Activated T-helper 2 cell treated with anti-CD3 and anti-CD28 coated beads, Interferon-gamma antibody, Interleukin-2, Interleukin-4, amounts not matched to agents 10 μg/mL and 5 μg/mL and 100 μg/mL, durations not matched to agents 14 hours and 24 hours and 36 hours (primary cell): ENCODE measurements around the gene ALG14. TPM values are rescaled to one million over a fixed set of nuclear protein-coding genes. Genes with fewer than 3 reads are reported as not detected.

Experiments
- DNase-seq: peaks from one replicate; pipeline ENCODE4 v3.0.0; 2021; ENCODE audit warnings: low spot score
- H3K27ac Mint-ChIP-seq: one replicate; pipeline ENCODE4 v1.8.0; 2021; ENCODE audit warnings: mixed read lengths
- H3K27me3 Mint-ChIP-seq: one replicate; pipeline ENCODE4 v1.8.0; 2021; ENCODE audit warnings: low read depth, mixed read lengths
- H3K36me3 Mint-ChIP-seq: one replicate; pipeline ENCODE4 v1.8.0; 2021; ENCODE audit warnings: low read depth, mixed read lengths
- H3K4me1 Mint-ChIP-seq: one replicate; pipeline ENCODE4 v1.8.0; 2021; ENCODE audit warnings: low read depth, mixed read lengths
- H3K4me3 Mint-ChIP-seq: one replicate; pipeline ENCODE4 v1.8.0; 2021; ENCODE audit warnings: low read depth, mild to moderate bottlenecking, moderate library complexity, mixed read lengths
- H3K9me3 Mint-ChIP-seq: one replicate; pipeline ENCODE4 v1.8.0; 2021; ENCODE audit warnings: mixed read lengths
- intact Hi-C: fragments of 100-400 bp; cut with micrococcal nuclease; formaldehyde crosslinking; loops from one replicate; pipeline ENCODE4 v1.15.1; 2023
- total RNA-seq: library from RNA; stranded (reverse); gene quantifications from 2 replicates; pipeline ENCODE4 v1.2.3, GENCODE V29; 2022

ALG14 gene
- total RNA-seq, 1 donor from 2014 or later: 2.4 TPM

GRCh38 chr1:94927405-94928175 lies 145.2 kb downstream of the ALG14 start:
- Mint-ChIP-seq H3K36me3 (peaks cover 3% of the 10 kb centered on the region), H3K4me1 (peaks cover 15% of the 10 kb centered on the region), H3K4me3 (peak overlapping the region; percentile 58), H3K27ac (no peak overlapping the region), H3K27me3 (peaks cover 49% of the 10 kb centered on the region), H3K9me3 (no peaks in the 10 kb centered on the region)
- intact Hi-C loops: loop anchor here (5.0 kb wide), 1 partner anchor 115 kb away; no protein-coding TSS in a partner anchor
- DNase-seq: no peak

GRCh38 chr1:94926915-94927404 lies 145.8 kb downstream of the ALG14 start, which contains the start of gene CNN3:
TSS of gene CNN3 (minus strand) at chr1:94927110. CDS start at chr1:94926894, 216 bp downstream.
- H3K9me3 Mint-ChIP-seq: no peaks in the 10 kb centered on the region
- no peak within 1 kb of the TSS for H3K27ac Mint-ChIP-seq
- H3K4me1 Mint-ChIP-seq: peaks cover 15% of the 10 kb centered on the region
- H3K4me3 Mint-ChIP-seq: peak within 1 kb of the TSS; percentile 80
- DNase-seq: peak; percentile 52
- H3K27me3 Mint-ChIP-seq: peaks cover 50% of the 10 kb centered on the region
- intact Hi-C loops: loop anchor here (5.0 kb wide), 1 partner anchor 115 kb away; no protein-coding TSS in a partner anchor
- H3K36me3 Mint-ChIP-seq: peaks cover 3% of the 10 kb centered on the region

GRCh38 chr1:94926126-94926914 lies 146.4 kb downstream of the ALG14 start:
- peaks cover 3% of the 10 kb centered on the region for H3K36me3 Mint-ChIP-seq
- peaks cover 15% of the 10 kb centered on the region for H3K4me1 Mint-ChIP-seq
- DNase-seq: peak; percentile 13
- H3K27me3 Mint-ChIP-seq: peaks cover 52% of the 10 kb centered on the region
- H3K27ac Mint-ChIP-seq: no peak overlapping the region
- intact Hi-C loops: loop anchor here (5.0 kb wide), 1 partner anchor 116 kb away; no protein-coding TSS in a partner anchor
- no peaks in the 10 kb centered on the region for H3K9me3 Mint-ChIP-seq
- H3K4me3 Mint-ChIP-seq: peak overlapping the region; percentile 80

- no peaks in the 10 kb centered on the region for H3K9me3 Mint-ChIP-seq
- peaks cover 15% of the 10 kb centered on the region for H3K4me1 Mint-ChIP-seq
- DNase-seq: no peak
- no peak overlapping the region for H3K27ac Mint-ChIP-seq
- H3K36me3 Mint-ChIP-seq: peaks cover 3% of the 10 kb centered on the region
- H3K4me3 Mint-ChIP-seq: peak overlapping the region; percentile 80
- peaks cover 50% of the 10 kb centered on the region for H3K27me3 Mint-ChIP-seq
- intact Hi-C loops: loop anchor here (5.0 kb wide), 1 partner anchor 117 kb away; no protein-coding TSS in a partner anchor
Measured at GRCh38 chr1:94925561-94926125, 147.1 kb downstream of the ALG14 start.

GRCh38 chr1:94925004-94925403 lies 147.7 kb downstream of the ALG14 start:
- Mint-ChIP-seq H3K4me1 (peaks cover 15% of the 10 kb centered on the region), H3K9me3 (no peaks in the 10 kb centered on the region), H3K36me3 (peaks cover 3% of the 10 kb centered on the region), H3K4me3 (no peak overlapping the region), H3K27me3 (peaks cover 50% of the 10 kb centered on the region), H3K27ac (no peak overlapping the region)
- no peak for DNase-seq
- intact Hi-C loops: loop anchor here (5.0 kb wide), 1 partner anchor 117 kb away; no protein-coding TSS in a partner anchor

Other genes starting within 250 kb of the ALG14 start
- 2.6 and 2.7 TPM in 2 replicates for gene CNN3, start 145.8 kb downstream of the ALG14 start, total RNA-seq
- gene TLCD4, start 44.4 kb upstream of the ALG14 start, total RNA-seq: not detected in 2 replicates
- gene RWDD3, start 161.3 kb upstream of the ALG14 start, total RNA-seq: 11.7 and 15.5 TPM in 2 replicates